Sigmoid colon (tissue), 7 donors: Measurements from ENCODE around the gene TASOR2. TPM values are rescaled to one million over a fixed set of nuclear protein-coding genes. Genes with fewer than 3 reads are reported as not detected.

ENCODE experiments used
- DNase-seq: peaks from one replicate; pipeline ENCODE4 v3.0.0-alpha.2; 2019
- H3K27ac ChIP-seq, 4 donors: fragments of 200-600 bp; sonication (generic); one replicate each; pipeline ENCODE4 v1.5.1; 2016 to 2019; ENCODE audit warnings: mild to moderate bottlenecking in 1 of 4
- H3K27me3 ChIP-seq, 3 donors: fragments of 200-600 bp; sonication (generic); one replicate each; pipeline ENCODE4 v1.5.1; 2019; ENCODE audit warnings: mild to moderate bottlenecking in 1 of 3
- H3K36me3 ChIP-seq, 4 donors: fragments of 200-600 bp; sonication (generic); one replicate each; pipeline ENCODE4 v1.5.1; 2016 to 2019
- H3K4me1 ChIP-seq, 4 donors: fragments of 200-600 bp; sonication (generic); one replicate each; pipeline ENCODE4 v1.5.1; 2017 to 2019
- H3K4me3 ChIP-seq, 4 donors: fragments of 200-600 bp; sonication (generic); one replicate each; pipeline ENCODE4 v1.5.1; 2017 to 2019; ENCODE audit warnings: mild to moderate bottlenecking in 2 of 4, moderate library complexity in 1 of 4
- H3K9me3 ChIP-seq, 4 donors: fragments of 200-600 bp in 3 of 4; sonication (generic) in 3 of 4; one replicate each; pipeline versions ENCODE4 v1.5.1 to v1.6.1; 2013 to 2019
- EP300 ChIP-seq, 4 donors: sonication (generic); formaldehyde crosslinking; IDR thresholded peaks; one replicate each; pipeline ENCODE4 v1.6.1; 2017; ENCODE audit warnings: antibody characterized with exemption in 4 of 4
- POLR2A ChIP-seq, 2 donors: fragments of 450-650 bp; IDR thresholded peaks; one replicate each; pipeline ENCODE4 v1.6.1; 2016; ENCODE audit warnings: antibody characterized with exemption in 2 of 2, mild to moderate bottlenecking in 2 of 2, moderate library complexity in 2 of 2
- POLR2AphosphoS5 ChIP-seq, 4 donors: sonication (generic); formaldehyde crosslinking; IDR thresholded peaks; one replicate each; pipeline ENCODE4 v1.6.1; 2017; ENCODE audit warnings: antibody characterized with exemption in 4 of 4
- WGBS, 2 donors: extraction: QIAGEN DNeasy Blood & Tissue Kit; methylation state at CpG; one replicate each; pipeline ENCODE4 v1.1.7; 2013; 5-methylcytosine and 5-hydroxymethylcytosine counted together
- intact Hi-C: fragments of 100-400 bp; cut with DNase I; formaldehyde crosslinking; loops from one replicate; pipeline ENCODE4 v1.15.1; 2023
- polyA plus RNA-seq, 3 donors: library from polyadenylated mRNA; stranded (reverse); fragments of 200-250 nt; gene quantifications; one replicate each; pipeline ENCODE4 v1.2.3, GENCODE V29; 2013
- total RNA-seq, 4 donors: library from RNA; depleted of rRNA; stranded (reverse); fragments of >200 nt; gene quantifications; one replicate each; pipeline ENCODE4 v1.1.0, GENCODE V29; 2016
- TF ChIP-seq, protein P1 (sequence below), 4 experiments: fragments of 450-650 bp in 3 of 4; fragments of 200-600 bp in 1 of 4; IDR thresholded peaks; one replicate each; pipeline ENCODE4 v1.5.1; 2016 to 2019; ENCODE audit warnings: antibody characterized with exemption in 4 of 4, mild to moderate bottlenecking in 3 of 4, moderate library complexity in 2 of 4
- donor health status: healthy with polysubstance abuse.
- donor health status: Bipolar disorder and iron deficiency.
- donor health status: healthy.

Gene TASOR2, protein sequence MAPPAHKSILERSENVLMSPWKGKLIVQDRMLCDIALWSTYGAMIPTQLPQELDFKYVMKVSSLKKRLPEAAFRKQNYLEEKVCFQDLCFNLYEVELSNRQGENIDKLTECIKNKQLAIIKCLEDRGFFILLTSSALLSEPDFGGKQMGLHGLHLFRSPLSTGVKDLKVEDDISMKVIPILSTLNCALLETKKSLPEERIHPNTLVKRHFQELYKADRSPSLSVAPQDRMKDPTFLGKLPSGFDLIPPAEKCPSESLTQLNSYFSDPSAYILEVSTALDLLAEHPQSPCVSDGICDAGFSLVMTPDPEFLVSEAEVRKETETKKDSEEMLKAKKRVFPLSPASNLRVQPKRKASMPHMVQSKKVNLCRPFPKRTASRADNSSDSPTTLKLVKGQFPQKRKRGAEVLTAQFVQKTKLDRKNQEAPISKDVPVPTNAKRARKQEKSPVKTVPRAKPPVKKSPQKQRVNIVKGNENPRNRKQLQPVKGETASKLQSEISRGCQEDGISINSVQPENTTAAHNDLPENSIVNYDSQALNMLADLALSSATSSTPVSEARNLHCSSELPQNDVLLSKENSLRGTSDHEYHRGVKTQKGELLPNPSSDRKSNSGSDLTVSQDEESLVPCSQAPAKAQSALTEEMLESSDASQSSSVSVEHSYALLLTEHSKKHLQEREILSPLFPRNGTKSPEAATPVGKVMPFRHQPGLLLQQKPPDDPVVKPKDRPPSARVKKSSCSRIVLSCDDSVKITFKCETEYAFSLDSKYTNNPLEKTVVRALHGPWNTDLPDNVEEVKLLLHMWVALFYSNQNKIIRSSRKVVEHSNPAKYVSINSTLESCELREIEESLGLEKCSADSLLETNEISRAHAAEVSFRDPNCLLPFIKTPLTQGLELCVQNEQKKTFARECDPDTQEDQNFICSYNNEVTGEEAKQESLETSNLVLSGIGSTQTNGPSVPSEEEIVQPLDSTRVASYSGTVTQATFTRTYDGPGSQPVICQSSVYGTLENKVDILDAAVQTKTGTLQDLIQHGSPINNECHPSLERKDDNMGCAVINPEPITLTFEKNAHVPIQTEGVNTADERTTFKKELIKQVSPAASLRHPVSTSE (N-terminal part only)
- total RNA-seq (10 to 100 TPM; 56.6 to 66.7 (median 58.8) TPM), polyA plus RNA-seq (10 to 100 TPM in 1 of 3 donors, 1 to 10 TPM in 2; 3.5 to 12.7 (median 4.8) TPM)

DNA sequence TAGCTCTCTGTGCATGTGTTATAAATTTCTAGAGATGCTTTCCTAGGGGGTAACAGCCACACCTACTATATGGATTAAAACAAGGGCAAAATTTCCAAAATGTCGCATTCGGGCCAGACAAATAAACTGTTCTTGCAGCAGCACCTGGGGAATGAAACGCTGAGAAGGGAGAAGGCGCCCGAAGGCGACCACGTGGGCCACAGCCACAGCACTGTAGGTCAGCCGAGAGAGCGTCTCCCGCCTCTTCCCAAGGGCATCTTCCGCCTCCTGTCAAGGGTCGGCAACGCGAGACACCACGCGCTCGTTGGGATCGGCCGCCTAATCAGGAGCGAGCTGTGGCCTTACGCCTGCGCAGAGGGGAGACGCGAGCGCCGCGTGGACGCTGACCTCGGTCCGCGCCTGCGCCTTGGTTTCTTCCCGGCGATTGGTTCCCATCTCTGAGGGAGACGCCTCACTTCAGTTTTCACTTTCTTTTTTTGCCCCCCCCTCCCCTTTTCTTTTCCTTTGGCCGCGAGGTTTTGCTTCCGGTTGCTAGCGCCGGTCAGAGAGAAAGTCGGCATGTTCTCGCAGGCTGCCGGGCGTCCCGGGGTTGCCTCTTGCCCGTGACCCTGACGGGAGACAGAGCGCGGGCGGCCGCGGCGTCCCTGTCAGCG is at the start of gene TASOR2:
Gene TASOR2, plus strand, starts transcription at position 521 of the 653 bp plus-strand sequence. CDS start 35,805 bp downstream, outside the sequence.
- peak within 1 kb of the TSS; percentile 74 to 94 (median 86) for H3K4me3 ChIP-seq
- H3K27me3 ChIP-seq = no peaks in the 10 kb centered on the region
- H3K36me3 ChIP-seq = no peaks in the 10 kb centered on the region
- no peaks in the 10 kb centered on the region for H3K9me3 ChIP-seq
- H3K4me1 ChIP-seq = peaks cover 0 to 25% (median 16%) of the 10 kb centered on the region in 4 donors
- WGBS, 2 donors = 1 to 2% methylated on average over 54 of the region's 54 CpGs
- DNase-seq = peak; percentile 99
- intact Hi-C loops = loop anchor here (1.0 to 5.0 kb wide), 3 partner anchors 128 to 237 kb away; partner anchors contain the start of genes ANKRD16 and GDI2
- H3K27ac ChIP-seq = peak within 1 kb of the TSS; percentile 83 to 92 (median 90)
- no peak for TF ChIP-seq EP300 (IDR thresholded peaks at IDR 0.05)
- TF ChIP-seq POLR2AphosphoS5 (IDR thresholded peaks at IDR 0.05) = peak; percentile 36 to 76 (median 64)
- TF ChIP-seq, protein P1, sequence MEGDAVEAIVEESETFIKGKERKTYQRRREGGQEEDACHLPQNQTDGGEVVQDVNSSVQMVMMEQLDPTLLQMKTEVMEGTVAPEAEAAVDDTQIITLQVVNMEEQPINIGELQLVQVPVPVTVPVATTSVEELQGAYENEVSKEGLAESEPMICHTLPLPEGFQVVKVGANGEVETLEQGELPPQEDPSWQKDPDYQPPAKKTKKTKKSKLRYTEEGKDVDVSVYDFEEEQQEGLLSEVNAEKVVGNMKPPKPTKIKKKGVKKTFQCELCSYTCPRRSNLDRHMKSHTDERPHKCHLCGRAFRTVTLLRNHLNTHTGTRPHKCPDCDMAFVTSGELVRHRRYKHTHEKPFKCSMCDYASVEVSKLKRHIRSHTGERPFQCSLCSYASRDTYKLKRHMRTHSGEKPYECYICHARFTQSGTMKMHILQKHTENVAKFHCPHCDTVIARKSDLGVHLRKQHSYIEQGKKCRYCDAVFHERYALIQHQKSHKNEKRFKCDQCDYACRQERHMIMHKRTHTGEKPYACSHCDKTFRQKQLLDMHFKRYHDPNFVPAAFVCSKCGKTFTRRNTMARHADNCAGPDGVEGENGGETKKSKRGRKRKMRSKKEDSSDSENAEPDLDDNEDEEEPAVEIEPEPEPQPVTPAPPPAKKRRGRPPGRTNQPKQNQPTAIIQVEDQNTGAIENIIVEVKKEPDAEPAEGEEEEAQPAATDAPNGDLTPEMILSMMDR (IDR thresholded peaks at IDR 0.05) = no peak

DNA sequence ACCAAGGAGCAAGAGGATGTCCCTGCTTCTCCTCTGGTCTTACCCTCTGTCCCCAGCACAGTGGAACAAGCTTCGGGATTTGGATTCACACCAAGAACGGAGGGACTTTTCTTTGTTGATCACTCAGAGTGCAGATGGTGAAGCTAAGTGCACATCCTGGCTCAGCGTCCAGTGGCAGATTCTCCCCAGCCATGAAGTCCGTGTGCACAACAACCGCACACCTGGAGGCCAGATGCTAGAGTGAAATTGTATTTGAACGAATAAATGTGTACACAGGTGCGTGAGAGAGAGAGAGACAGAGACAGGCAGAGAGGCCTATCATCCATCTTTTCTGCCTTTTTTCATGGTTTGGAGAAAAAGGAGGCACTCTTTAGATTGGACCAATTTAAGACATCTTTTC is 49.7 kb upstream of the TASOR2 start:
- H3K27me3 ChIP-seq = no peaks in the 10 kb centered on the region
- WGBS, 2 donors = 78 to 87% methylated on average over 7 of the region's 7 CpGs
- TF ChIP-seq POLR2A (IDR thresholded peaks at IDR 0.05) (no peak), EP300 (IDR thresholded peaks at IDR 0.05) (no peak), POLR2AphosphoS5 (IDR thresholded peaks at IDR 0.05) (no peak)
- TF ChIP-seq, protein P1 (IDR thresholded peaks at IDR 0.05) = no peak
- H3K4me1 ChIP-seq = peaks cover 0 to 4% (median 2%) of the 10 kb centered on the region in 4 donors
- DNase-seq = no peak
- H3K27ac ChIP-seq = no peak overlapping the region
- H3K9me3 ChIP-seq = no peaks in the 10 kb centered on the region
- intact Hi-C loops = no loop called here
- H3K36me3 ChIP-seq = peaks cover 3 to 17% (median 8%) of the 10 kb centered on the region in 4 donors
- H3K4me3 ChIP-seq = no peak overlapping the region

DNA sequence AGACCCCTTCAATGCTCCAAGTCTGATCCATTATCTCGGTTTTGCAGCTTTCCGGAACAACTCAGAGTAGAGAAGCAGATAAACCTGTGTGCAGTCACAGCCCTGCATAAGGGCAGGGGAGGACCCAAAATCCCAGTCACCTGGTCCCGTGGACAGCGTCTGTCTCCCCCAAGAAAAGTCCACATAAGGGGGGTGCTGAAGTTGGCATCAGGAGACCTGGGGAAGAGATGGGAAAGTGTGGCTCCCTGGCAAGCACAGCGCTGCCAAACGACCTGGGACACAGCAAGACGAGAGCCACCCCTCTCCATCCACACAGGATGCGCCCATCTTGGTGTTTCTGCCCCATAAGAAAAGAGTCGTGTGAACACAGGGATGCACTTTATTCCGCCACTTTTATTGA is 46.1 kb upstream of the TASOR2 start:
- TF ChIP-seq EP300 (IDR thresholded peaks at IDR 0.05) = no peak
- TF ChIP-seq, protein P1 (IDR thresholded peaks at IDR 0.05) = no peak
- no peak for TF ChIP-seq POLR2A (IDR thresholded peaks at IDR 0.05)
- no peak for TF ChIP-seq POLR2AphosphoS5 (IDR thresholded peaks at IDR 0.05)
- H3K4me3 ChIP-seq = no peak overlapping the region
- no peak overlapping the region for H3K27ac ChIP-seq
- peaks cover 10 to 43% (median 30%) of the 10 kb centered on the region in 4 donors for H3K36me3 ChIP-seq
- no peaks in the 10 kb centered on the region for H3K27me3 ChIP-seq
- no peak for DNase-seq
- 86 to 94% methylated on average over 10 of the region's 10 CpGs for WGBS, 2 donors
- H3K4me1 ChIP-seq = no peaks in the 10 kb centered on the region
- no peaks in the 10 kb centered on the region for H3K9me3 ChIP-seq
- intact Hi-C loops = no loop called here

DNA sequence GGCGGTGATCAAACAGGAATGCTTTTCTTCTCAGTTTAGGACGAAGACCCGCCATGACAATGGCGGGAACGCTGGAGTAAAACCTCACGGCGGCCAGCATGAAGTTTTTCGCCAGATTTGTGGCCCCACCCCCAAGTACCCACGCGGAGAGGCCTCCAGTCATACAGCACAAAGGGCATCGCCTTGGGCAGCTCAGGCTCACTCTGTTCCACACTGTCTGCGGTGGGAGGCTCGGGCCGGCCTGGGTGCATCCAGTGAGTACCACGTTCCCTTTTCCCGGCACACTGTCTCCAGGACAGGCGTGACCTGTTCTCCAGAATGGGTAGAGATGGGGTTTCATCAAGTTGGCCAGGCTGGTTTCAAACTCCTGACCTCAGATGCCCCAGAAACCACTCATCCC is 45.6 kb upstream of the TASOR2 start:
- no peaks in the 10 kb centered on the region for H3K4me1 ChIP-seq
- 96% methylated on average over 17 of the region's 17 CpGs for WGBS, 2 donors
- H3K4me3 ChIP-seq = no peak overlapping the region
- intact Hi-C loops = no loop called here
- H3K9me3 ChIP-seq = no peaks in the 10 kb centered on the region
- no peaks in the 10 kb centered on the region for H3K27me3 ChIP-seq
- no peak for DNase-seq
- TF ChIP-seq EP300 (IDR thresholded peaks at IDR 0.05) (no peak), POLR2AphosphoS5 (IDR thresholded peaks at IDR 0.05) (no peak), POLR2A (IDR thresholded peaks at IDR 0.05) (no peak)
- TF ChIP-seq, protein P1 (IDR thresholded peaks at IDR 0.05) = no peak
- no peak overlapping the region for H3K27ac ChIP-seq
- H3K36me3 ChIP-seq = peaks cover 10 to 49% (median 30%) of the 10 kb centered on the region in 4 donors
